Prostate gland (tissue), 2 donors: ENCODE measurements around the gene KRT77.

Experiments
- CTCF ChIP-seq, 4 experiments: fragments of 200-600 bp in 2 of 4; fragments of 450-650 bp in 2 of 4; sonication (generic) in 2 of 4; IDR thresholded peaks; 1 replicate in 3 of 4; 2 replicates in 1 of 4; pipeline ENCODE4 v1.5.1; 2016 to 2019; ENCODE audit warnings: antibody characterized with exemption in 4 of 4, mild to moderate bottlenecking in 2 of 4, moderate library complexity in 2 of 4
- POLR2A ChIP-seq: fragments of 450-650 bp; IDR thresholded peaks from one replicate; pipeline ENCODE4 v1.6.1; 2016; ENCODE audit warnings: antibody characterized with exemption, mild to moderate bottlenecking

DNA sequence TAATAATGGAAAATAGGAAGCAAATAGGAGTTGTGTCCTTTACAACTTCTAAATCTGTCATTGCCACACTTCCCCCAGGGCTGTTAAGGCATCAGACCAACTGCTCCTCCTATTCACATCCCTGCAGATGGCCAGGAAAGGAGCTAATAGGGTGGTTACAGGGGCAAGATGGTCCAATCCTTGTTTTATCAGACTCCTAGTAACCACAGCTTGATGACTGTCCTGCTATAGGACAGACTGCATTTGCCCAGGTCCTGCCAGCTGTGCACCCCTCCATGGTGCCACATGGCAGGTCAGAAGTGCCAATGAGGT lies 40.5 kb downstream of the KRT77 start:
- TF ChIP-seq POLR2A (no peak), CTCF (IDR thresholded peaks at IDR 0.05) (no peak)
